A549 (cell line): ENCODE data around the gene KLF6.

ENCODE experiments used
- EHMT2 ChIP-seq: fragments of 200-600 bp; sonication (generic); IDR thresholded peaks from 2 replicates; pipeline ENCODE4 v1.6.1; 2016; ENCODE audit warnings: antibody characterized with exemption, low read depth, mild to moderate bottlenecking, moderate library complexity
- GATA3 ChIP-seq: IDR thresholded peaks from 2 replicates; pipeline ENCODE4 v1.6.1; 2012; ENCODE audit warnings: borderline replicate concordance
- MAFK ChIP-seq: fragments of 450-650 bp; IDR thresholded peaks from 2 replicates; pipeline ENCODE4 v1.6.1; 2014; ENCODE audit not compliant: partially characterized antibody
- POLR2A ChIP-seq: IDR thresholded peaks from 2 replicates; pipeline ENCODE4 v1.6.1; 2012; ENCODE audit warnings: mild to moderate bottlenecking, low read length
- SMC3 ChIP-seq: fragments of >200 bp; sonication (Bioruptor Twin); formaldehyde crosslinking; IDR thresholded peaks from 3 replicates; pipeline ENCODE4 v1.6.1; 2018; ENCODE audit warnings: inconsistent platforms
- ZNF302 ChIP-seq: fragments of 250-450 bp; sonication (Bioruptor Pico); IDR thresholded peaks from 2 replicates; pipeline ENCODE4 v1.9.0; 2021; ENCODE audit warnings: inconsistent platforms, mild to moderate bottlenecking, moderate library complexity
- TF ChIP-seq, protein P1 (sequence below): fragments of >200 bp; sonication (Bioruptor Twin); formaldehyde crosslinking; IDR thresholded peaks from 3 replicates; pipeline ENCODE4 v1.5.1; 2016
- TF ChIP-seq, protein P2 (sequence below): fragments of 250-450 bp; sonication (Bioruptor Pico); IDR thresholded peaks from 2 replicates; pipeline ENCODE4 v1.5.0; 2021; ENCODE audit warnings: mild to moderate bottlenecking, moderate library complexity, borderline replicate concordance
- TF ChIP-seq, protein P3 (sequence below): fragments of 200-600 bp; sonication (generic); IDR thresholded peaks from 2 replicates; pipeline ENCODE4 v1.6.1; 2016; ENCODE audit warnings: antibody characterized with exemption, mild to moderate bottlenecking, moderate library complexity
- TF ChIP-seq, protein P4 (sequence below): IDR thresholded peaks from 2 replicates; pipeline ENCODE4 v1.6.1; 2012

DNA sequence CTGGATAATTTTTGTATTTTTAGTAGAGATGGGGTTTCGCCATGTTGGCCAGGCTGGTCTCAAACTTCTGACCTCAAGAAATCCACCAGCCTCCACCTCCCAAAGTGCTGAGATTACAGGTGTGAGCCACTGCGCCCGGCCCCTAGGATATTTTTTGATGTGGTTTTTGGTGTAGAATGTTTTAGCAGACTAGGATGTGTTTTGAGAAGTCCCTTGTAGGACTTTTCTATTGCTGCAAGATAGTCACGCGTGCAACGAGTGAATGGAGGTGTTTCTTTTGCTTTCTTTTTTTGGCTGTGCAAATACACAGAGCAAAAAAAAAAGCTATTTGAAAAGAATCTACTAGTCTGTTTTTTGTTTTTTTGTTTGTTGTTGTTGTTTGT is 29.8 kb upstream of the KLF6 start:
- no peak for TF ChIP-seq MAFK
- no peak for TF ChIP-seq GATA3
- TF ChIP-seq, protein P1, sequence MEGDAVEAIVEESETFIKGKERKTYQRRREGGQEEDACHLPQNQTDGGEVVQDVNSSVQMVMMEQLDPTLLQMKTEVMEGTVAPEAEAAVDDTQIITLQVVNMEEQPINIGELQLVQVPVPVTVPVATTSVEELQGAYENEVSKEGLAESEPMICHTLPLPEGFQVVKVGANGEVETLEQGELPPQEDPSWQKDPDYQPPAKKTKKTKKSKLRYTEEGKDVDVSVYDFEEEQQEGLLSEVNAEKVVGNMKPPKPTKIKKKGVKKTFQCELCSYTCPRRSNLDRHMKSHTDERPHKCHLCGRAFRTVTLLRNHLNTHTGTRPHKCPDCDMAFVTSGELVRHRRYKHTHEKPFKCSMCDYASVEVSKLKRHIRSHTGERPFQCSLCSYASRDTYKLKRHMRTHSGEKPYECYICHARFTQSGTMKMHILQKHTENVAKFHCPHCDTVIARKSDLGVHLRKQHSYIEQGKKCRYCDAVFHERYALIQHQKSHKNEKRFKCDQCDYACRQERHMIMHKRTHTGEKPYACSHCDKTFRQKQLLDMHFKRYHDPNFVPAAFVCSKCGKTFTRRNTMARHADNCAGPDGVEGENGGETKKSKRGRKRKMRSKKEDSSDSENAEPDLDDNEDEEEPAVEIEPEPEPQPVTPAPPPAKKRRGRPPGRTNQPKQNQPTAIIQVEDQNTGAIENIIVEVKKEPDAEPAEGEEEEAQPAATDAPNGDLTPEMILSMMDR, result no peak
- TF ChIP-seq, protein P2, sequence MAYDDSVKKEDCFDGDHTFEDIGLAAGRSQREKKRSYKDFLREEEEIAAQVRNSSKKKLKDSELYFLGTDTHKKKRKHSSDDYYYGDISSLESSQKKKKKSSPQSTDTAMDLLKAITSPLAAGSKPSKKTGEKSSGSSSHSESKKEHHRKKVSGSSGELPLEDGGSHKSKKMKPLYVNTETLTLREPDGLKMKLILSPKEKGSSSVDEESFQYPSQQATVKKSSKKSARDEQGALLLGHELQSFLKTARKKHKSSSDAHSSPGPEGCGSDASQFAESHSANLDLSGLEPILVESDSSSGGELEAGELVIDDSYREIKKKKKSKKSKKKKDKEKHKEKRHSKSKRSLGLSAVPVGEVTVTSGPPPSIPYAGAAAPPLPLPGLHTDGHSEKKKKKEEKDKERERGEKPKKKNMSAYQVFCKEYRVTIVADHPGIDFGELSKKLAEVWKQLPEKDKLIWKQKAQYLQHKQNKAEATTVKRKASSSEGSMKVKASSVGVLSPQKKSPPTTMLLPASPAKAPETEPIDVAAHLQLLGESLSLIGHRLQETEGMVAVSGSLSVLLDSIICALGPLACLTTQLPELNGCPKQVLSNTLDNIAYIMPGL (CRISPR knock-in tag), result no peak
- TF ChIP-seq, protein P3, sequence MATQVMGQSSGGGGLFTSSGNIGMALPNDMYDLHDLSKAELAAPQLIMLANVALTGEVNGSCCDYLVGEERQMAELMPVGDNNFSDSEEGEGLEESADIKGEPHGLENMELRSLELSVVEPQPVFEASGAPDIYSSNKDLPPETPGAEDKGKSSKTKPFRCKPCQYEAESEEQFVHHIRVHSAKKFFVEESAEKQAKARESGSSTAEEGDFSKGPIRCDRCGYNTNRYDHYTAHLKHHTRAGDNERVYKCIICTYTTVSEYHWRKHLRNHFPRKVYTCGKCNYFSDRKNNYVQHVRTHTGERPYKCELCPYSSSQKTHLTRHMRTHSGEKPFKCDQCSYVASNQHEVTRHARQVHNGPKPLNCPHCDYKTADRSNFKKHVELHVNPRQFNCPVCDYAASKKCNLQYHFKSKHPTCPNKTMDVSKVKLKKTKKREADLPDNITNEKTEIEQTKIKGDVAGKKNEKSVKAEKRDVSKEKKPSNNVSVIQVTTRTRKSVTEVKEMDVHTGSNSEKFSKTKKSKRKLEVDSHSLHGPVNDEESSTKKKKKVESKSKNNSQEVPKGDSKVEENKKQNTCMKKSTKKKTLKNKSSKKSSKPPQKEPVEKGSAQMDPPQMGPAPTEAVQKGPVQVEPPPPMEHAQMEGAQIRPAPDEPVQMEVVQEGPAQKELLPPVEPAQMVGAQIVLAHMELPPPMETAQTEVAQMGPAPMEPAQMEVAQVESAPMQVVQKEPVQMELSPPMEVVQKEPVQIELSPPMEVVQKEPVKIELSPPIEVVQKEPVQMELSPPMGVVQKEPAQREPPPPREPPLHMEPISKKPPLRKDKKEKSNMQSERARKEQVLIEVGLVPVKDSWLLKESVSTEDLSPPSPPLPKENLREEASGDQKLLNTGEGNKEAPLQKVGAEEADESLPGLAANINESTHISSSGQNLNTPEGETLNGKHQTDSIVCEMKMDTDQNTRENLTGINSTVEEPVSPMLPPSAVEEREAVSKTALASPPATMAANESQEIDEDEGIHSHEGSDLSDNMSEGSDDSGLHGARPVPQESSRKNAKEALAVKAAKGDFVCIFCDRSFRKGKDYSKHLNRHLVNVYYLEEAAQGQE, result no peak
- TF ChIP-seq EHMT2, result no peak
- TF ChIP-seq, protein P4, sequence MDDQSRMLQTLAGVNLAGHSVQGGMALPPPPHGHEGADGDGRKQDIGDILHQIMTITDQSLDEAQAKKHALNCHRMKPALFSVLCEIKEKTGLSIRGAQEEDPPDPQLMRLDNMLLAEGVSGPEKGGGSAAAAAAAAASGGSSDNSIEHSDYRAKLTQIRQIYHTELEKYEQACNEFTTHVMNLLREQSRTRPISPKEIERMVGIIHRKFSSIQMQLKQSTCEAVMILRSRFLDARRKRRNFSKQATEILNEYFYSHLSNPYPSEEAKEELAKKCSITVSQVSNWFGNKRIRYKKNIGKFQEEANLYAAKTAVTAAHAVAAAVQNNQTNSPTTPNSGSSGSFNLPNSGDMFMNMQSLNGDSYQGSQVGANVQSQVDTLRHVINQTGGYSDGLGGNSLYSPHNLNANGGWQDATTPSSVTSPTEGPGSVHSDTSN, result no peak
- no peak for TF ChIP-seq ZNF302 (CRISPR knock-in tag)
- no peak for TF ChIP-seq POLR2A
- no peak for TF ChIP-seq SMC3
